ENCODE measurements around the gene RAD51D. TPM values are rescaled to one million over a fixed set of nuclear protein-coding genes. Genes with fewer than 3 reads are reported as not detected.

The RAD51D gene
- total RNA-seq, 2 donors from 2014 or later = 8.8 to 8.9 TPM

DNA sequence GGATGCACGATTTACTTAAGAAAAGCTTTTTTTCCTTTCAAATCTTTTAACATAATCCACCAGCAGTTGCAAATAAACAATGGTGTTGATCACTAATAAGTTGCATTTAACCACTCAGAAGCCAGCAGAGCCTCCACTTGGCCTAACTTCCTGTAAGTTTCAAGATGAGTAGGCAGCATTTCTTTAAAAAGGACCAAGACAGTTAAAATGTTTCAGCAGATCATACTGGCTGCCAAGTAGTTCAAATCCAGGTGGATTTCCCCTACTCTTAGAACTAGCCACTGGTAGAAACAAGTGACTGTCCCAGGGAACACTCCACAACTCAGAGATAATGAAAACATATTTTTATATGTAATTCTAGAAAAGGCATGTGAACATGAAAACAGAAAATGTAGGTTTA is 39.1 kb downstream of the RAD51D start:
- no peak for ATAC-seq
- intact Hi-C loops (cut with DNase I, micrococcal nuclease) = no loop called here
- DNase-seq = no peak

DNA sequence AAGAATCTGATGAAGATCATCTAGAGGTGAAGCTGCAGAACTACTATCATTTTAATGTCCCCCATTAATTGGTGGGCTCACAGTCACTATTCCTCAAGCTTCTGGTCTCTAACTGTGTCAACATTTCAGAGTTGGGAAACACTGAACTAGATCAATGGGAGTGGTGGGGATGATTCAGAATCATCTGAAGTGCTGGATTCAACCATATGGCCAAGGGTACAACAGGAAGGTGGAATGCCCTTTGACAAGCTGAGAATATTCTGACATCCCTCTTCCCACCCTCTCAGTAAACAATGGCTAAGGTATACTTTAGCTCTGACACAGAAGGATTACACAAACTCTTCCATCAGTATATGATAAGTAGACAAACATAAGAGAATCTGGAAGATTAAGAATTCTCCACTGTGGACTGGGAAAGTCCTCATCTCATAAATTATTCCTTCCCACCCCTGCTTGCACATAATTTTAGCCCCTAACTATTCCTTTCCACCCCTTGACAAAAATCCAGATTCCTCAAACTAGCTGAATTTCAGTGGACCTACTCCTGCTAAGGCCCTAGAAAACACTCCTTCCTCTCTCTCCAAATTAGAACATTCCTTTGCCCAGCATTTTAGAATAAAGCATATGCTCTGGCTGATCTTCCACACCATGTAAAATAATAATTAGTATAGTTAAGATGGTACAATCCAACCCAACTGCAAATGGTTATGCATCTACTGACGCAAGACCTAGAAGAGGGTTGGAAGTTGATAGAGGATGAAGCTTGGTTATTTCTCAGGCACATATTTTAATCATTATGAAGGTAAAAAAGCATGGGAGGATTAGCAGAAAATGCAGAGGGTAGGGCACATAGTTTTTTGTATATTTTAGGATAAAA is 39.9 kb downstream of the RAD51D start:
- intact Hi-C loops (cut with DNase I, micrococcal nuclease) = loop anchor here in 1 of 2 donors (10.0 kb wide), 1 partner anchor 75 kb away; no protein-coding TSS in a partner anchor
- DNase-seq = no peak
- peak; percentile 90 for ATAC-seq

DNA sequence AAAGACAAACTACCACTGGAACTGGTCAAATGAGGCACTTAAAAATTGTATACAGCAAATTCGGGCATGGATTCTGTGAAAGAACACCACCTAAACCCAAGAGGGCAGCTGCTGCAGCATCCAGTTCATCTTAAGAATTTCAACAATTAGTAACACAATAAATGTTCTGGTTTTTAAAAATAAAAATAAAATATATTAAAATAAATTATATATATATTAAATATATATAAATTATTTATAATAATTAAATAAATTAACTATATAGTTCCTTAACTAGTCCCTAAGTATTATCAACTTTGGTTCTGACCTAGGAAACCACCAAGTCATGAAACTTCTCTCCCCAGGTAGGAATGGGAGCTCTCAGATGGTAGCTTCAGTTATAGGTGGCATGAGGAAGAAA is 42.8 kb downstream of the RAD51D start:
- intact Hi-C loops (cut with DNase I, micrococcal nuclease) = loop anchor here in 1 of 2 donors (10.0 kb wide), 1 partner anchor 72 kb away; no protein-coding TSS in a partner anchor
- DNase-seq = no peak
- no peak for ATAC-seq

DNA sequence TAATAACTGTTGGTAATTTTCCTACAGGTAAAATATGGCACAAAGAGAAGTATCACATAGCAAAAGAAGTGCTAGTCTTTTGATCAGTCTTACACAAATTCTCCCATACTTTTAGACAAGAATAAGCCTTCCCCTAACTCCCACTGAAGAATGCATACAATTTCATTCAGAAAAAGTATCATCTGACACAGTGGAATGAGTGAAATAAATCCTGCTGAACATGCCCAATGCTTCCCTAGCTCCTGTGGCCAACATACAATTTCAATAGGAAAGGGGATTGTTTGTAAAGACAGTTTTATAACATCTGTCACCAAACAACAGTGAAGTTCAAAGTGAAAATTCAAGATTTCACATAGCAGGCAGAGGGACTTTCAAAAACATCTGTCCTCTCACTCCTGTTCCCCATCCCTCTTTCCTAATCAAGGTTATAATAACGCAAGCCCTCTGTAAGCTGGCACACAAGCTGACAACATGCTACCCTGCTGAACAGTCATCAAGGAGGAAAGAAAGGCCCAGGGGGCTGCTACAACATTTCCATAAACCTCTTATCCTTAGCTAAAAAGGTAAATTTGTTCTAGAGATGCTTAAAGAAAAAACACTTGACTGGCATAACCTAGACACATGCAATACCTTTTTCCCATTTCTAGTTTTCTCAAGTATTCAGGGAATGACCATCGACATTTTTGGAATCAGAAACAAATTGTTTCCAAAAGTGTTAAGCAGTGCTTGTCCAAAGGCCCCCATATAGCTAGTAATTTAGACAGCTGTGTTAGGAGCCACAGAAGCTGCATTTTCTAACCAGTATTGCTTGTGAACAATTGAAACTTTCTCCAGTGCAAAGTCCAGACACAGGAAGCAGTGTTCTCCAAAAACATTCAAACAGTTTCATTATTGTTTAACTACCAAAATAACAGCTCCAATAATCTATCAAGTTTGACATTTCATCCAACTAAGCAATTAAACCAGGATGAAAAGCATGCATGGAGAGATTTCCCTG is 44.7 kb downstream of the RAD51D start:
- intact Hi-C loops (cut with DNase I, micrococcal nuclease) = loop anchor here in 1 of 2 donors (10.0 kb wide), 1 partner anchor 70 kb away; no protein-coding TSS in a partner anchor
- peak; percentile 53 for ATAC-seq
- DNase-seq = no peak

DNA sequence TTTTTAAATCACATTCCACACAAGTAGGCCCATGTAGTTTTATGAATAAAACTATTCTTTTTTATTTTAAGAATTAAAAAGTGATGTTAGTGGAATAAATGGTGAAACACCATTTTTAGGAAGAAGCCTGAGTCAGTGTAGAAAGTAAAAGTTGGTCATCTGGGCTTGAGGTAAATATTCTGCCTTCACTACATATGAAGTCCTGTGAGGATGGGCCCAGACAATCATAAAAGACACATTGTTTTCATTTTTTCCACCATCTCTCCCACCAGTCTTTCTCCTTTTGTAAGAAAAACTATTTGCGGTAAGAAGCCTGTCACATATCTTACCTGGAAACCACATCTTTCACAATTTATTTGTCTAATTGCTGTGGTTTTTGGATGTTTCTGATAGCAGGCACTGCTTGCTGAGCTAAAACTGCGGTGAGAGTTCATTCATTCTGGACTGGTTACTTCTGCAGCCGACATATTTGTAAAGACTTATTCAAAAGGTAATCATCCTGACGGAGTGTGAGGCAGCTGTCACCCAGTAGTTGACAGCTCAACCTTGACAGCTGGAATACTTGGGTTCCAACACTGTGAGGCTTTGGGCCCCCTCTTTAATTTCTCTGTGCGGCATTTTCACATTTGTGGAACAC is 45.6 kb downstream of the RAD51D start:
- ATAC-seq (no peak), DNase-seq (no peak)
- intact Hi-C loops (cut with DNase I, micrococcal nuclease) = loop anchor here in 1 of 2 donors (10.0 kb wide), 1 partner anchor 69 kb away; no protein-coding TSS in a partner anchor

DNA sequence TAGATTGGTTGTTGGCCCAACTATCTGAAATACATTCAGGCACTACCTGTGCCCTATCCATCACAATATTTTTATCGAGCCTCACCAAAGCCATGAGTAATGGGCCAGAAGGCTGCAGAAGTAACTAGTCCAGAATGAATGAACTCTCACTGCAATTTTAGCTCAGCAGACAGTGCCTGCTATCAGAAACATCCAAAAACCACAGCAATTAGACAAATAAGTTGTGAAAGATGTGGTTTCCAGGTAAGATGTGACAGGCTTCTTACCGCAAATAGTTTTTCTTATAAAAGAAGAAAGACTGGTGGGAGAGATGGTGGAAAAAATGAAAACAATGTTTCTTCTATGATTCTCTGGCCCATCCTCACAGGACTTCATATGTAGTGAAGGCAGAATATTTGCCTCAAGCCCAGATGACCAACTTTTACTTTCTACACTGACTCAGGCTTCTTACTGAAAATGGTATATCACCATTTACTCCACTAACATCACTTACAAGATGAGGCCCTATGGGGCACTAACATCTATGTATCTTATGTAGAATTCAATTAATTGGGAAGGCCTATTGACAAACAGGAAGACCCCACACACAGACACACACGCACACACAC is 46.4 kb downstream of the RAD51D start:
- intact Hi-C loops (cut with DNase I, micrococcal nuclease) = loop anchor here in 1 of 2 donors (10.0 kb wide), 1 partner anchor 68 kb away; no protein-coding TSS in a partner anchor
- no peak for DNase-seq
- ATAC-seq = no peak

DNA sequence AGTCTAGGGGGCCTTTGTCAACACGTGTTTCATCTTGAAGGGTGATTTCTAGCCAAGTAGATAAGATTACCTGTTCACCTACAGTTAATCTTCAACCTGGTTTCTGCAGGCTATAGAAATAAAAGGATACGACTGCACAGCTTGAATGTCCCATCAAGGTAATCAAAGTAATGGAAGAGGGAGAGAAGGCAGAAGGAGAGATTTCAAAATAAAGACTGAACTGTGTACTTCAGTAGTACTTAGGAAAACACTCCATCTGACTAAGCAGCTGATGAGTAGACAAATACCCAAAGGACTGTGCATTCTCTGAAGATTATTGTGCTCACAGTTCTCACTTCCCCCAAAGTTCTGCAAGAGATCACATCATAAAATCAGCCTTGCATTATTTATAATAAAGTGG is 50.3 kb downstream of the RAD51D start:
- peak; percentile 36 for ATAC-seq
- intact Hi-C loops (cut with DNase I, micrococcal nuclease) = no loop called here

DNA sequence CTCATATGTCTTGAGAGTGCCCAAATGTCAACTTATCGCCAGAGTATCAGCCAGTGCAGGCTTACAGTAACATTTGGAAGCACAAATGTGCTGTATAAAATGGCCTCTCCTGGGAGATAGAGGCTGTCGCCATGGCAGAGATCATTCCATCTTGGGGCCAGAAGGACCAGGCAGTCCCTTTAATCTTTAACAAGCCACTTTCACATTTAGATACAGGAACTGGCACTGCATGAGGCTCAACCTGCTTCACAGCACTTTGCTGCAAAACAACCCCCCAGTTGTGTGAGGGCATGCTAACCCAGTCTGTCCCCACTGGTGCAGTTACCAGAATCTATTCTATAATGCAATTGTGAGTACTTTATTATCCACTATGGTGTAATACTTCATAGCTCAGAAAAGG is 51.4 kb downstream of the RAD51D start:
- intact Hi-C loops (cut with DNase I, micrococcal nuclease) = no loop called here
- DNase-seq (no peak), ATAC-seq (no peak)

More for the DNA sequence above, 50.3 kb downstream of the RAD51D start:
- DNase-seq = no peak

DNA sequence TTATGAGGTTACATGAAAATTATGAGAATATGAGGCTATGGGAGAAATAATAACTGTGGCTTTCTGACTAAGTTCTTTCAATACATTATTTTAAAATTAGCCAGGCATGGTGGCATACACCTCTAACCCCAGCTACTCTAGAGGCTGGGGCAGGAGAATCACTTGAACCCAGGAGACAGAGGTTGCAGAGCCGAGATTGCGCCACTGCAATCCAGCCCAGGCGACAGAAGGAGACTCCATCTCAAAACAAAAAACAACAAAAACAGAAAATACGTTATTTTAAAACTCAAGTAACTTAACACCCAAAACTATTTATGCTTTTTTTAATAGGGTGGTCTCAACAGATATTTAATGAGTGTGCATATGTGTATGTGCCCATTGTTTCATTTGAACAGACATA is 53.8 kb downstream of the RAD51D start:
- DNase-seq = no peak
- ATAC-seq = no peak
- intact Hi-C loops (cut with DNase I, micrococcal nuclease) = no loop called here

DNA sequence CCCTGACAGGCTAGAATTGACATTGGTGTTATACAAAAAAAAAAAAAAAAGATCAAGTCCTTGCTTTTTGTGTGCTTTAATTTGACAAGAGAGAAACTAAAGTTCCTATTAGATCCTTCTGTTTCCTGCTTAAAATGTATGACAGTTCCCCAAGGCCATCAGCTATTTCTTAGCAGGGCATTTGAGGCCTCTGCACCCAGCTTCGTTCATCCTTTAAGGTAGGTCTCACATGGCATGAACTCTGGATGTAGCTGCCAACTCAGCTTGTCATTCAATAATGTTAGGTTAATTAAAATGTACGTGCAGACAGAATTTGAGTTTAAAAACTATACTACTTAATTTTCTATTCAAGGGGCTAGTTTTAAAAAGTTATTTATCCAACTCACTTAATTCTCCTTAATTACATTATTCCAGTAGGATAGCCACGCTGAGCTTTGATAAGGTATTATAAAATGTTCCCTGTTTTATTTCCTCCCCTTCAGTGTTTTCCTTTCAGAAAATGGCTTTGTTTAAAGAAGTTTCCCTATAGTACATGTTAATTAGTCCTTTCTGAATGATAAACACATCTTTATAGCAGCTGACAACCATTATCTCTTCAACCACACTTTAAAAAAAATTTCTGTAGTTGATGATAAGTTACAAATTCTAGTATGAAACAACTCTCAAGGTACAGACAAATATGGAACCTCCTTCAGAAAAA is 55.0 kb downstream of the RAD51D start:
- intact Hi-C loops (cut with DNase I, micrococcal nuclease) = no loop called here
- no peak for DNase-seq

DNA sequence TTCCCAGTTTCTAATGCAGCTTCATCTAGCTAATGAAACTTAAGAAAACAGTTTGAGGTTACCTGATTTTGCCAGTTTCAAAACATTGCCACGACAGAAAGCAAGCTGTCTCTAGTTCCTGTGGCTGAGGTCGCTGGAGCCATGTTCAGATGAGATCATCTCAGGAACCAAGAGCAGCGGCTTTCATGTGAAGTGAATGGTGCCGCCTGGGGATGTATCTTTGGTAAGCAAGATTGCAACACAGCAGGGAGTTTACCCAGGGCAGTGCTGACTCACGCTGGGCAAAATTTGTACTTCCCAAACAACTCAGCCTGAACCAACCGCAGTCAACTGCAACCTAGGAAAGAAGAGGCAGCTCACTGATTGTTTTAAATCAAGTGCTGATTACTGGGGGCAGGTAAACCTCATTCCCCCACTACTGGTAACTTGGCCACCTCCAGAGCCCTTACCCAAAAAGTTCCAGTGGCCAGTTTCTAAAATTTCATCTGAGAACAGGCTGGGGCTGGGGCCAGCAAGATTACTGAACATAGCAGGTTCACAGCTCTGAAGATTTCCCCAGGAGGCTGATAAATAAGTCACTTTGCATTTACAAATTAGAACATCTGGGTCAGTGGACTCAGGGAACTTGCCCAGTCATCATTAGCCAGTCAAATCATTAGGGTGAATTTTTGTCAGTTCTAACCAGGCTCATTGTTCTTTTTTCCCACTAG is 56.0 kb downstream of the RAD51D start, which contains the start of gene RFFL:
RFFL (minus strand) TSS at position 194 of the 710 bp plus-strand sequence. CDS start 37,154 bp downstream, outside the sequence.
- peak; percentile 99 for ATAC-seq
- intact Hi-C loops (cut with DNase I, micrococcal nuclease) = no loop called here
- peak; percentile 83 to 93 for DNase-seq

More for the DNA sequence above, 55.0 kb downstream of the RAD51D start:
- no peak for ATAC-seq

DNA sequence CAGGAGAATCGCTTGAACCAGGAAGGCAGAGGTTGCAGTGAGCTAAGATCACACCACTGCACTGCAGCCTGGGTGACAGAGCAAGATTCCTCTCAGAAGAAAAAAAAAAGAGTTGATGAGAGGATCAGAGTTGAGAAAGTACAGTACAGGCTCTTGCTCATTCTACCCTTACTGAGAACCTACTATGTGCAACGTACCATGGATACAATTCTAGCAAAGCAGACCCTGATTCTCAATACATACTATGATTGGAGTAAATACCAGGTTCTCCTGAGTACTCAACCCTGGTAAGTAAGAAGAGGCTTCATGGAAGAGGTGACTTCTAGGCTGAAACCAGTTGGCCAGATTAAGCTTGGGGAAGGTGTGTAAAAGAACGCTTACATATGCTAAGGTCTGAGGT is 57.4 kb downstream of the RAD51D start:
- intact Hi-C loops (cut with DNase I, micrococcal nuclease) = no loop called here
- DNase-seq = no peak
- ATAC-seq = no peak

DNA sequence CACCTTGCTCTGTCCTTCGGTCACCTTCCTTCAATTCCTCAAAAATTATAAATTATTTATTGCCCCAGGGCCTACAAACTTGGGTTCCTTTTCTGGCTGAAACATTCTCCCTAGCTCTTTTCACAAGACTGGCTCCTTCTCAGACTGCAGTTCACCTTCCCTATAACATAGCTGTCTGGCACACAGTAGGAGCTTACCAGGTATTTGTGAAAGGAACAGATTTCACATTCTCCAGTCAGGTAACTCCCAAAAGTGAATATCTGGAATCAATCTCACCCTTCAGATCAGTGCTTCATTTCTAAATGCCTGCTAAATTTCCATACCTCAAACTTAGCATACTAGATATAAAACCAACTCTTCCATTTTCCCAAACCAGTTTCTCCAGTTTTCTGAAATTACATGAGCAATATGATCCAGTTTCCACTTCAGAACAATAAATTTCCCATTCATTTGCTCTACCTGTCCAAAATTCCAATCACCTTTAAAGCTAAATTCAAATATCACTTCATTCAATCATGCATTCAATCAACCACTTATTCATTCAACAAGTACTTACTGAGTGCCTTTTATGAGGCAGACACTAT is 62.2 kb downstream of the RAD51D start:
- DNase-seq (no peak), ATAC-seq (no peak)
- intact Hi-C loops (cut with DNase I, micrococcal nuclease) = no loop called here

DNA sequence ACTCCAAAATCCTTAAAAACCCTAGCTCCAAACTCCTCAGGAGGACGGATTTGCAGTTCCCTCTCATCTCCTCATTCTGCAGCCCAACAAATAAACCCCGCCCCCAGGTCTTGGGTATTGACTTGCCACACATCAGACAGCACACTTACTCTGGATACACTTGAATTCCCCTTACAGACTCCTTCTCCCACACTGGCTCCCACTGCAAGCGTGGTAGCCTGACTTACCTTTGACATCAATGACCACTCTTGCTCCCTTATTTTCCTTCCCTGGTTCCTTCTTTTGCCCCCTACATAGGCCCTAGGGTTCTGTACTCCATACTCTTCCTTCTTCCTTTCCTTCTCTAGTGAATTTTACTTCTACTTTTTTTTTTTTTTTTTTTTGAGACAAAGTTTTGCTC is 63.6 kb downstream of the RAD51D start:
- no peak for DNase-seq
- intact Hi-C loops (cut with DNase I, micrococcal nuclease) = no loop called here
- no peak for ATAC-seq

DNA sequence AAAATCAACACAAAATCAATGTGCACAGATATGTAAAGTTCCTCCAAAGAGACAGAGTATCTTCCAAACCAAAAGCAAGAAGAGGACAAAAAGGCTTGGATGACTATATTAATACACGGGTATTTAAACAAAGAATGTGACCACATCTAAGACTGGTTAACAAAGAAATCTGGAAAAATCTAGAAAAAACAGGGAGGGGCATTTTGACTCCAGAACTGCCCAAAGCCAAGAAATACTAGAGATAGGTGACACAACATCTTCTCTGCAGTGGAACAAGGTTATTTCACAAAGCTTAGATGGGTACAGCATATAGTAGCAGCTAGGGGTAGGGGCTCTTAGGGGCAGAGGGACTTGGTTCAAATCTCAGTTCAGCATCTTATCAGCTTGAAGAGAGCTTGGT is 66.5 kb downstream of the RAD51D start:
- DNase-seq (no peak), ATAC-seq (no peak)
- intact Hi-C loops (cut with DNase I, micrococcal nuclease) = no loop called here

DNA sequence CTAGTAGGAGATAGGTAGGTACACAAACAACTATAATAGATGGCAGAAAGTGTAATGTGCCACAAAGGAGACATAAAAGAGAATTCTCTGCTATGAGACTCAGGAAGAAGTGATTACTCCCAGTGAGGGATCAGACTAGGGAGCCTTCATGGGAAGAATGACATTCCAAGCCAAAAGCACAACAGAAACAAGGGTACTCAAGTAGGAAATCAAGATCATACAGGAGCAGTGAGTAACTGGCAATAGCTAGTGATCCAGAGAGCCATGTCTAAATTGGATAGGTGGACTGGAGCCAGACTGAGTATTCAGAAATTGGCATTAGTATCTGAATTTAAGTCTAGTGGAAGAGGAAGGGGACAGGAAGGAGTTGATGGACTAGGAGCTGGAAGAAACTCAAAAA is 66.9 kb downstream of the RAD51D start:
- intact Hi-C loops (cut with DNase I, micrococcal nuclease) = no loop called here
- ATAC-seq (no peak), DNase-seq (no peak)

DNA sequence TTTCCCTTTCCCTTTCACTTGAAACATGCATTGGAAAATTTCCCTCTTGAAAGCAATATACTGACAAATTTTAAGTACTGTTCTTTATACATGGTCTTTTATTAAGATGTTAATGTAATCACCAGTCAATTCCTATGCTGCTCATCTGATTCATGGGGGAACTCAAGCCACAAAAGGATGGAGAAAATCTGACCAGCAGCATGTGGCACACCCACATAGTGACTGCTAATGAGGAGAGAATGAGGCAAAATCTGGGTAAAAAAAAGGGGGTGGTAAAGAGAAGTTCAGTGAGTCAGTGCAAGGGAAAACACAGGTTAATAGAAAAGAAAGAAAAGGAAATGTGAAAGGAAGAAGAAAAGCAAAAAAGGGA is 67.4 kb downstream of the RAD51D start:
- intact Hi-C loops (cut with DNase I, micrococcal nuclease) = no loop called here
- DNase-seq (no peak), ATAC-seq (no peak)
